NCI-H187 treated with DMSO at 0.1 percent for 48 hours (cell line): Measurements from ENCODE around the gene KRTAP5-7.
"Not testable (repeated sequence)": the region's sequence is repeated elsewhere in the genome, so short reads cannot be mapped to it uniquely, and the experiment has no call there.

Source experiments
- DNase-seq: peaks from one replicate; lab custom pipeline; 2025; lab: John Stamatoyannopoulos, UW

Gene KRTAP5-7

GRCh38 chr11:71532036-71532610 is 5.1 kb downstream of the KRTAP5-7 start:
- DNase-seq = no peak

GRCh38 chr11:71534711-71535608 is 7.9 kb downstream of the KRTAP5-7 start:
- not testable (repeated sequence) for DNase-seq

GRCh38 chr11:71535825-71536224 is 8.8 kb downstream of the KRTAP5-7 start:
- no peak for DNase-seq

DNA sequence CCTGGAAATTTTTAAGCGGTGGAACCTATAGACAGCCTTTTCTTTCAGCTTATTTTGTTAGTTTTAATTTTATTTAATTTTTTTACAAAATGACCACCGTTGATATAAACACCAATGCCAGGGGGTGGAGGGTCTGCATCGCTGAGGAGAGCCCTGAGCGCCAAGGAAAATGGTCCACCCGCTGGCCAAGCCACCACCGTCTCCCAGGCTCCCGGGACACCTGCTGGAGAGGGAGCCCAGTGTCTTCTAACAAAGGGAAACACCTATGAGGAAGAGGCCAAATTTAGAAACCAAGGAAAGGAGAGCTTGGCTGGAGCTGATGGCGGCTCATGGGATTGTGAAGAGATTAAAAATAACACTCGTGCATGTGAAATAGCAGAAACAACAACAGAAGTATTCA is 10.5 kb downstream of the KRTAP5-7 start:
- DNase-seq = no peak

DNA sequence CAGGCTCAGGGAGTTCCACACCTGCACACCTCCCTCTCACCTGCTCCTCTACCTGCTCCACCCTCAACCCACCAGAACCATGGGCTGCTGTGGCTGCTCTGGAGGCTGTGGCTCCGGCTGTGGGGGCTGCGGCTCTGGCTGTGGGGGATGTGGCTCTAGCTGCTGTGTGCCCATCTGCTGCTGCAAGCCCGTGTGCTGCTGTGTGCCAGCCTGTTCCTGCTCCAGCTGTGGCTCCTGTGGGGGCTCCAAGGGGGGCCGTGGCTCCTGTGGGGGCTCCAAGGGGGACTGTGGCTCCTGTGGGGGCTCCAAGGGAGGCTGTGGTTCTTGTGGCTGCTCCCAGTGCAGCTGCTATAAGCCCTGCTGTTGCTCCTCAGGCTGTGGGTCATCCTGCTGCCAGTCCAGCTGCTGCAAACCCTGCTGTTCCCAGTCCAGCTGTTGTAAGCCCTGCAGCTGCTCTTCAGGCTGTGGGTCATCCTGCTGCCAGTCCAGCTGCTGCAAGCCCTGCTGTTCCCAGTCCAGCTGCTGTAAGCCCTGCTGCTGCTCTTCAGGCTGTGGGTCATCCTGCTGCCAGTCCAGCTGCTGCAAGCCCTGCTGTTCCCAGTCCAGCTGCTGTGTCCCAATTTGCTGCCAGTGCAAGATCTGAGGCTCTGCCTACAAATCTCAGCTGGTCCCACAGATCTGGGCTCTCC is 11.1 kb downstream of the KRTAP5-7 start, which contains the start of gene KRTAP5-8:
KRTAP5-8 (plus strand) TSS at position 49 of the 689 bp plus-strand sequence; CDS start at position 80, 31 bp downstream.
- not testable (repeated sequence) for DNase-seq

- no peak for DNase-seq
These were observed 11.6 kb downstream of the KRTAP5-7 start for GRCh38 chr11:71538666-71538990.

GRCh38 chr11:71539017-71539416 is 11.9 kb downstream of the KRTAP5-7 start:
- DNase-seq = no peak

- DNase-seq = not testable (repeated sequence)
These were observed 12.9 kb downstream of the KRTAP5-7 start for GRCh38 chr11:71539971-71540370.

DNA sequence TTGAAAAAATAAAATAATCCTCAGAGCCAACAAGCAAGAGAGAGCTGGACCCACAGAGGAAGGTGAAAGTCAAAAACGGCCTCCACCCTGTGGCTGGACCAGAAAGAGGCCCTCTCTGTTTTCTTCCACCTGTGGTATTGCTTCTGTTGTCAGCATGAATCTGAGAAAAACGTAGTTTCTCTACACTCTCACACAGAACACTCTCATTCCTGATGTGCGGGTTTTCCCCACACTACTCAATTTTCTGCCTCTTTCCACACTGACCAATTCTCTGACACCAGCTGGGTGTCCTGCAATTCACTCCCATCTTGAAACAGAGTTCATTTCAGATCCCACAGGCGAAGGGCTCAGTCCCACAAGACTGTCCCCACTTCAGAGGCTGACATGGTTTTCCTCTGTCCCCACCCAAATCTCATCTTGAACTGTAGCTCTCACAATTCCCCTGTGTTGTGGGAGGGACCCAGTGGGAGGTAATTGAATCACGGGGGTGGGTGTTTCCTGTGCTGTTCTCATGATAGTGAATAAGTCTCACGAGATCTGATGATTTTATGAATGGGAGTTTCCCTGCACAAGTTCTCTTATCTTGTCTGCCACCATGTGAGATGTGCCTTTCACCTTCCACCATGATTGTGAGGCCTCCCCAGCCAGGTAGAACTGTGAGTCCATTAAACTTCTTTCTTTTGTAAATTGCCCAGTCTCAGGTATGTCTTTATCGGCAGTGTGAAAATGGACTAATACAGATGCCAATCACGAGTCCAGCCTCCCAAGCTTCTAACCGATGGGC is 13.6 kb downstream of the KRTAP5-7 start:
- DNase-seq = not testable (repeated sequence)

DNA sequence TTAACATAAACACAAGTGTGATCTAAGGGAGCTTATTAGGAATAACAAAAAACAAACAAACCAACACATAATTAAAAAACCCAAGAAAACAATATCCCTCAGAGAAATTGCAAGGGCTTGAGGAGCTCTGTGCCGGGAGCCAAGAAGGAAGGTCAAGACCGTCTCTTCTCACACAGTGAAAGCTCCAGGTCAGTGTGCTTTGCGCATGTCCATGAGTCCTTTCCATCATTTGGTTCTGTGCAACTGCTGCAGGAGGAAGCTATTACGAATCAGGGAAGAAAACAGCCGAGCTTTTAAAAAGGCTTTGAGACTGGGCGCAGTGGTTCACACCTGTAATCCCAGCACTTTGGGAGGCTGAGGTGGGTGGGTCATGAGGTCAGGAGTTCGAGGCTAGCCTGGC is 15.3 kb downstream of the KRTAP5-7 start:
- DNase-seq = no peak

- DNase-seq = no peak
These were observed 16.1 kb downstream of the KRTAP5-7 start for GRCh38 chr11:71542879-71543777.

- DNase-seq = no peak
These were observed 16.8 kb downstream of the KRTAP5-7 start for GRCh38 chr11:71543866-71544265.

GRCh38 chr11:71544525-71545214 is 17.6 kb downstream of the KRTAP5-7 start:
- DNase-seq = no peak

- no peak for DNase-seq
These were observed 18.4 kb downstream of the KRTAP5-7 start for GRCh38 chr11:71545405-71545966.

- no peak for DNase-seq
These were observed 21.1 kb downstream of the KRTAP5-7 start, which contains the start of gene KRTAP5-9 for GRCh38 chr11:71548120-71548519. KRTAP5-9 (plus strand) TSS chr11:71548420; CDS start chr11:71548658, 238 bp downstream.

GRCh38 chr11:71548716-71549151 is 21.7 kb downstream of the KRTAP5-7 start:
- no peak for DNase-seq

DNA sequence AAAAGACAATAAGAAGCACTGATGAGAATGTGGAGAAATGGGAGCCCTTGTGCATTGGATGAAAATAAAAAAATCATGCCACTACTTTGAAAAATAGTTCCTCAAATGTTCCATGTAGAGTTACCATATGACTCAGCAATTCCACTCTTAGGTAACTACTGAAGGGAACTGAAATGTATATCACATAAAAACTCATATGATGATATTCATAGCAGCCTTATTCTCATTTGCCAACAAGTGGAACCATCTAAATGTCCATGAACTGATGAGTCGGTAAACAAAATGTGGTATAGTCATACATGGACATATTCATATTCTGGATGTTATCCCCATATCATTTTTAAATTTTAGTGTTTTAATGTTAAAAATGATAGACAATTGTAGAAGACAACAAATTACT is 24.6 kb downstream of the KRTAP5-7 start:
- no peak for DNase-seq

DNA sequence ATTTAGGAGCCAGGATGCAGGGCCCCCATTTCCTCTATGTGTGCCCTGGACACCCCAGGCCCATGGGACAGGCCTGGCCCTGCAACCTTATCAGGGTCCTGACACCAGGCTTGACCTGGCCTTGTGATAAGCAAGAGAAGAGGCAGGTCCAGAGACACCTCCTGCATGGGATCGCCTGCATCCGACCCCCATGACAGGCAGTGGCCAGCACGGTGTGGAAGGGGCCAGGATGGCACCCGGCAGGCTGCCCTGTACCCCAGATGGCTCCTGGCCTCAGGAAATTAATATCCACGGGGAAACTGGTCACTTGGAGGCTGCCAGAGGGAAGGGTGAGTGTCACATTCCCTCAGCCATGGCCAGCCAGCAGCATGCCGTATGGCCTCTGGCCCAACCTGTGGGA is 27.9 kb downstream of the KRTAP5-7 start:
- DNase-seq = no peak

- DNase-seq = no peak
These were observed 28.4 kb downstream of the KRTAP5-7 start for GRCh38 chr11:71555508-71555907.

- DNase-seq = no peak
These were observed 29.0 kb downstream of the KRTAP5-7 start for GRCh38 chr11:71556018-71556417.
